GM19351 (cell line): ENCODE results near the gene EHD1.

Source experiments
- ATAC-seq: cut with Tn5 transposase; IDR thresholded peaks from one replicate; pipeline ENCODE4 v1.9.1; 2021; ENCODE audit warnings: mild to moderate bottlenecking, moderate library complexity; ENCODE audit not compliant: unreplicated experiment

The EHD1 gene

GRCh38 chr11:64878494-64879243 is at the start of gene EHD1:
Gene EHD1, minus strand, starts transcription at chr11:64878621. Its CDS starts 157 bp downstream, at chr11:64878464.
- peak; percentile 62 for ATAC-seq

GRCh38 chr11:64926689-64927088 is 48.3 kb upstream of the EHD1 start:
- no peak for ATAC-seq

GRCh38 chr11:64925536-64926436 is 47.4 kb upstream of the EHD1 start:
- no peak for ATAC-seq

GRCh38 chr11:64924910-64925284 is 46.5 kb upstream of the EHD1 start:
- ATAC-seq, result no peak

GRCh38 chr11:64923944-64924909 is 45.8 kb upstream of the EHD1 start, which contains the start of gene PPP2R5B:
Gene PPP2R5B, plus strand, starts transcription at chr11:64924689. Its CDS starts 1,046 bp downstream, at chr11:64925735.
- peak; percentile 86 for ATAC-seq

GRCh38 chr11:64923151-64923661 is 44.8 kb upstream of the EHD1 start:
- no peak for ATAC-seq

- no peak for ATAC-seq
Observed at GRCh38 chr11:64921384-64921783, 43.0 kb upstream of the EHD1 start.

GRCh38 chr11:64920124-64920523 is 41.7 kb upstream of the EHD1 start:
- no peak for ATAC-seq

- no peak for ATAC-seq
Observed at GRCh38 chr11:64919627-64920026, 41.2 kb upstream of the EHD1 start.

- no peak for ATAC-seq
Observed at GRCh38 chr11:64918017-64918416, 39.6 kb upstream of the EHD1 start.

- ATAC-seq, result no peak
Observed at GRCh38 chr11:64917663-64917995, 39.2 kb upstream of the EHD1 start.

- ATAC-seq, result peak; percentile 94
Observed at GRCh38 chr11:64916775-64917662, 38.6 kb upstream of the EHD1 start, which contains the start of gene ATG2A. Gene ATG2A, minus strand, starts transcription at chr11:64917209. Its CDS starts 74 bp downstream, at chr11:64917135.

GRCh38 chr11:64916040-64916774 is 37.8 kb upstream of the EHD1 start:
- ATAC-seq, result no peak

GRCh38 chr11:64915376-64915887 is 37.0 kb upstream of the EHD1 start:
- ATAC-seq, result no peak

GRCh38 chr11:64914123-64914522 is 35.7 kb upstream of the EHD1 start:
- ATAC-seq, result no peak

GRCh38 chr11:64913171-64913727 is 34.8 kb upstream of the EHD1 start:
- no peak for ATAC-seq

- ATAC-seq, result no peak
Observed at GRCh38 chr11:64911689-64912088, 33.3 kb upstream of the EHD1 start.

GRCh38 chr11:64911142-64911541 is 32.7 kb upstream of the EHD1 start:
- ATAC-seq, result no peak
